ENCODE measurements around the gene DCUN1D3.

Gene DCUN1D3

DNA sequence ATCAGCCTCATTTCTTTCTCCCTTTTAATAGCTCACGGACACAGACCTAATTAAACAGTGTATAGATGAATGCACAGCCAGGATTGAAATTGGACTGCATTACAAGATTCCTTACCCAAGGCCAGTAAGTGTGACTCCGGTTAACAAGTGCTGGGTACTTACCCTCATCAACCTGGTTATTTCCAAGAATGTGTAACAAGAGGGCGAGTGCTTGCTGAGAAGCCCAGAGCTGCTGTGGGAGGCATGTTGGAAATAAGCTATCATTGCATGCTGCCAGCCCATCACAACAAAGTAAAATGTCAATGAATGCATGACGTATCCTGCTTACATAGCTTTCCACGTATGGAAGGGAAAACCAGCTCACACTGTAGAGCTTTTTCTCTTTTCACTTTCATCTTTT lies 19.9 kb upstream of the DCUN1D3 start:
- DNase-seq, result no peak

DNA sequence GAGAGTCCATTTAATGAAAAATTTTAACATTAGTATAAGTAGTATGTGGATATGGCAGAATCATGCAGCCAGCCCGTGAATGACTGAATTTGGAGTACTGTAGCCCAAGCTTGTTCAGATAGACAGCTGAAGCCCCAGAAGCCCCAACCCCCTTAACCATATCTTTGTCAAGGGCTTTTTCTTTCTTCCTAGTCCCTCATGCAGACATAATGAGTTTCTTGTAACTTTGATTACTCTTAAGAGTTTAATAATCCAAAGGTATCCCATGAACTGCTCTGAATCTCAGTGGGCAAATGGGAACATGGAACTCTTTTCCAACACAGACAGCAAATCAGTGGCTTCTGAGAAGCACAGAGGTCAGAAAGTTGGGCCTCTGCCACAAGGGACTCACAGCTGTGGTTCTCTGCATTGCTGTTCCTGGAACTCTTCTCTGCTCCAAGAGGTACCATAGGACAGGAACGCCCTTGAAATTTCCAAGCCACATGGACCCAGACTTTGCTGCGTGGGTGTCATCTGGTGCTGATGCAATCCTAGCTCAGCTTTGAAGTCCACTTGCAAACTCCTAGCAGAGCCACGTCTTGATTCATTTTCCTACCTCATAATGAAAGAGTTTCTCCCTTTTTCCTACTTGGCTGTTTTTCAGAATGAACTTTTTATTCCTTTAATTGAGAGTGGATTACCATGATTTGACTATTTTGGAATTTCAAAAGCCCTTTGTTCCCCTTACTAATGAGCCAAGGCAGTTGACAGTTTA lies 18.5 kb upstream of the DCUN1D3 start:
- DNase-seq, result peak in 1 of 56 donors; percentile 14

DNA sequence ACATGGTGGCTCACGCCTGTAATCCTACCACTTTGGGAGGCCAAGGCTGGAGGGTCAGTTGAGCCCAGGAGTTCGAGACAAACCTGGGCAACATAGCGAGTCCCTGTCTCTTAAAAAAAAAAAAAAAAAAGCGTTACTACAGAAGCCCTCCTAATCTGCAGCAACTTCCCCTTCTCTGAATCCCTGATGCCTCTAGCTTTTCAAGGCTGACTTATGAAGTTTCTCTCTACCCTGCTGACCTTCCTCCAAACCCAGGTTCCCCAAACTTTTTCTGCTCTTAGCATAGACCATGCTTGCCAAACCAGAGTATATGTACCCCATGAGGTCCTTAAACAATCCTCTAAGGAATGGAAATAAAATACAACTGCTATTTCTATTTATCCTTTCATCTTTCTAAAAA lies 16.8 kb upstream of the DCUN1D3 start:
- no peak for DNase-seq

DNA sequence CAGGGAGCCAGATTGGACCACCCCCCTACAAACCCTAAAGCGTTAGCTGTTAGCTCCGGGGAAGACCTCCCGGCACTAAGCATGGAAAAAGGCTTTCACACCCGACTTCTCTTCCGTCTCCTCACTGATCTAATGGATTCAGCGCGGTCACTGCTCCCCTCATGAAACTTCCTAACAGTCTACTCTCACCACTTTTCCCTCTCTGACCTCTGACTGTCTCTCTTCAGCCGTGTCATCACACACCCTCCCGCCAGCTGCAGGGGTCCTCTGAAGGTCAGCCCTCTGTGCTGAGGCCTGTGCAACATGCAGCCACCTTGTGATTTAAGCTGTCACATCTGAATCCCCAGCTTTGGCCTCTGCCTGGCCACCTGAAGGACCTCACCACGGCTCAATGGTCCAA lies 16.1 kb upstream of the DCUN1D3 start:
- DNase-seq, result no peak

DNA sequence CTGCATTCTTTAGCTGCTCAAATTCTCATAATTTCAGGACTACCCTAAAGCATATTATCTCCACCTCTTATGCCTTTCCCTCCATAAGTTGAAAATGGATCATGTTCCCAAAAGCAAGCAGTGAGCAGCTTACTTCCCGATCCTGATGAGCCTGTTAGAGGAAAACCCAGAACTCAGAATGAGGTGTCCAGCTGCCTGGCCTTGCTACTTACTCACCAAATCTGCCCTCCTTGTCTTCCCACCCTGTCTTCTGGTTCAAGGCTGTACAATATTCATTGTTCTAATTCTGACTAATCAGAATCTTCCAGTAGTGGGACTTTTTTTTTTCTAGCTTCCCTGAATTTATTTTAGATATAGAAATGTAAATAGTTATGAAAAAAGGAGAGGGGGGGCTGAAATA lies 11.2 kb upstream of the DCUN1D3 start:
- DNase-seq, result no peak

DNA sequence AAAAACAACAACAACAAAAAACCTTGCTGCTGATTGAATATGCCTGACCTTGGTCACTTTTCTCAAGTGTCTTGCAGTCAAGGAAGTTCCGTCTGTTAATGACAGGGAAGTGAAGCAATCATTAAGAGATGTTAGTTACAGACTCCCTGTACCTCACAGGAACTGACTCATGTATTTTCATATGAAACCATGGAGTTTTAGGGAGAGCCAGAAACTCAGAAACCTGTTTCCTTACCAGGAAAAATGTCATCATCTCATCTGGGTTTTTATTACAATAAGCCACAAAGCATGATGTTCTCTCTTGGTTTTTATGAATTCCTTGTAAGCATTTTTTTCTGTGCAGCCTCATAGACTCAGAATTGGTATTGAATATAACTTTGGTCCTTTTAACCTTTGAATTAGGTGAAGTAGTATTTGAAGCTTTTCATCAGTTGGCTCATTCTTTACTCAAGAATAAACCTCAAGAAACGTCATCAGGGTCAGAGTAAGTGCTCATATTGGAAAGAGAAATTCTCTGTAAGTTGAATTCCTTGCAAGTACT lies 10.7 kb upstream of the DCUN1D3 start:
- no peak for DNase-seq

DNA sequence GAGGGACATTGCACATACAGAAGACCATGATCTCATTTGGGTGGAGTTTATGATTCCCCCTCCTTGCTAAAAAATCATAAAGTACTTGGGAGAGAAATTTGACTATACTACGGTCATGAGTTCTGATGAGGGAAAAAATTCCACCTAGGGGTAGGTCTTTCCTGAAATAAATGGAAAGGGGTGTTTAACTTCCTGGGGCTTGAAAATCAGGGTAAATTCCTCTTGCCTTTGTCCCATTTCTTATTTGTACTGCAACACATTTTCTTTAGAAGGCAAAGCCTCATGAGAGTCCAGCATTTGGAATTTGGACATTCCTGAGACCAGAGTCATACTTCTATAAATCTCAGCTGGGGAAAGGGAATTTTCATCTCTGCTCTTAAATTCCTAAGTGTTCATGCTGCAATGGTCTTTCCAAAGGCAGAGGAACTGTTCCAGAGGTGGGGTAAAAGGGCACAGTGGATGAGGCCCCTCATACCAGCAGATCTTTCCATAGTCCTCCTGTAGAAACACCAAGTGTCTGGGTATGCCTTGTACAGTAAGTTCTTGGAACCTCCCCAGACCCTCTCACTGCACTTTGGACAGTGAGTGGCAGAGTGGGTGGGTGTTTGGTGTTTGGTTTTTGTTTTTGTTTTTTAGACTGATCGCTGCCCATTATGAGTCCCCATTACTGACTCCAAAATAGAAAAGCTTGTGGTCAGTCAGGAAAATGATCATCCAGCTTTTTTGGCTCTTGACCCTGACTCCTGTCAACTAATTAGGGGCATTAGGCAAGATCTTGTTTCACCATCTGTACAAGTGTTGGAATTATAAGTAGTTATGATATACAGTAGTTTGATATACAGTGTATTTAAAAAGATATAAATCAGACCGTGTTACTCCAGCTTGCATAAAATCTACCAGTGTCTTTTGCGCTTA lies 6.4 kb upstream of the DCUN1D3 start:
- no peak for DNase-seq

DNA sequence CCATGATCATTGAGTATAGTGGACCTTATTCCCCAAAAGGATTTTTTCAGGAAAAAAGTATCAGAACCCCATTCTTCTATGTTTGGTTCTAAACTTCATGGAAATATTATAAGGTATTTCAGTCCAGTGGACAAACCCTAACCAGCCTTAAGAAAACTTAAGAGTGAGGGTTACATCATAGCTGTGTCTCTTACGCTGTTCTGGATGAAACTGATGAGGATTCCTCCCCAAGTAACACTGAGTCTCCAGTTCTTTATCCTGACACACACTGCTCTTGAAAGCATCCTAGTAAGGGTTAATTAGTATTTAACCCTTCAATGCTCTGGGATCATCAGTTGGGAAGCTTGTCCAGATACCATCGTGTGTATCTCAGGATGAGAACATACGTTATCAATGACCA lies 5.4 kb upstream of the DCUN1D3 start:
- DNase-seq, result no peak

DNA sequence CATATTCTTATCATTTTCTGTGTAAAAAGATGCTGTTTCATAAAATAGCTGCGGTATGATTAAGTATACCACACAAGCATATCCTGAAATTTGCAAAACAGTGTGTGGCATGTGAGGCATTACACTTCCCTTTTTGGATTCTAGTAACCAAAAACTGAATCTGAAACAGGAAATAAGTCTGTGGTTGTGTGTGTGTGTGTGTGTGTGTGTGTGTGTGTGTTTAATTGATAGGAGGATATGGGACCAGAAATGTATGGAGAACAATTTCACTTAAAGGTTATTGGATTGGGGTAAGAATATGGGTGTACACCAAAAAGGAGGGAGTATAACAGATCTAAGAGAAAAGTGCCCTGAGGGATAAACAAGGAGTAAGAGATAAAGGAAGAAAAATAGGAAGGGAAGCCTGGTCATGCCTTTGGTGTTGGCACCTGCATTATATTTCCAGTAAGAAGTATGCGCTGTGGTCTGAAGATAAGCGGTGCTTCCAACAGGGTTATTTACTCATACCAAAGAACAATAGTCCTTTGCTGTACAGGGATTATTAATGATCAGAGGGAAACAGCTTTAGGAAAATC lies 4.4 kb upstream of the DCUN1D3 start:
- DNase-seq, result no peak

DNA sequence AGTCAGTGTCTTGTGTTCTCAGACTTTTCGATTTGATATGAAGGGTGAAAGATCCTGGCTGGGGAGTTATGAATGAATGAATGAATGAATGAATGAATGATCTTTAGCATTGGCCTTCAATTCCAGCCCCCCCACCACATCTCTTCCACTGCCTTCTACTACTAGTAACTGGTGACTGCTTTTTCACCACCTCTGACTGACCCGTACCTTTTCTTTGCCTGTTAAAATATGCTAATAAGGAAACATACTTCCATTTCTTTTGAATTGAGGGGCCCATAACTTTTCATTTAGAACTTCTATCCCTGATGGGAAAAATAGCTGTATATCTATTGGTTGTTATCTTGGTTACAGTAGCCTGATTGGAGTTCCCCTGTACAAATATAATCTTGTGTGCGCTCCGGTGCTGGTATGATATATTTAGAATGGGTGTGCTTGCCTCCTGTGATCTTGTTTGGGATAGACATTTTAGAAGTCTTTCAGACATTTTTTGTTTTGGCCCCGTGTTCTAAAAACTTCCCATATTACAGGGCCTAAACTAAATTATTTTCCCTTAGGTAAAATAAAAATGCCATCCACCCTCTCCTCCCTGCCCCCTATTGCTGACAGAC lies 3.8 kb upstream of the DCUN1D3 start:
- DNase-seq, result no peak

DNA sequence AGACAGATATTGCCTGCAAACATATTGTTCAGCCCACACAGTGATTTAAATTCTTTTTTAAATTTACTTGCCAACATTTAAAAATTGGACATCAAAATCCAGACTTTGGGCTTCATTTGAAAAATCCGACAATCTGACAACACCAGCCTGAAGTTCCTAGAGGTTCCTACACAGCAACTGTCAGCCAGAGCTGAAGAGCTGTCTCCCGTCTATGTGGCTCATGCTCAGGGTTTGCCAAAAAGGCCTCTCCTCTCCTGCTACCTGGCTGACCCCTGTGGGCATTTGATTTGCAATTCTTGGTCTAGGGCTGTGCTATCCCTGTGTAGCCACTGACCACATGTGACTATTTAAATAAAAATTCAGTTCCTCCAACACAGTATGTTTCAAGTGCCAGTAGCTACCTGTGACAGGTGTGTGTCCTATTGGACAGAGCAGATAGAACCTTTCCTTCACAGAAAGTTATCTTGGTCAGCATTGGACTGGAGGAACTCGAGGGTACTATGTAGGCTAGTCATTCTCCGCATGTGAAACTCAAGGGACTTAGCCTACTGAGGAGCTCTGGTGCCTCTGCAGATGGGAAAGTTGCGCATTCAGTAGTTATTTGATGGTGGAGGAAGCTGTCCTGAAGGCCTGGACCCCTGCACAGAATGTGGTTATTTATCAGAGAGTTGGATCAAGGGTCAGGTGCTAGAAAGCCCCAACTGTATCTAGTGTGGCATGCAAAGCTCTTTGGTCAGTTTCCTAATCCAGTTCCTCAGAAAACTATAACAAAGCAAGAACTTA lies 3.1 kb upstream of the DCUN1D3 start:
- no peak for DNase-seq

DNA sequence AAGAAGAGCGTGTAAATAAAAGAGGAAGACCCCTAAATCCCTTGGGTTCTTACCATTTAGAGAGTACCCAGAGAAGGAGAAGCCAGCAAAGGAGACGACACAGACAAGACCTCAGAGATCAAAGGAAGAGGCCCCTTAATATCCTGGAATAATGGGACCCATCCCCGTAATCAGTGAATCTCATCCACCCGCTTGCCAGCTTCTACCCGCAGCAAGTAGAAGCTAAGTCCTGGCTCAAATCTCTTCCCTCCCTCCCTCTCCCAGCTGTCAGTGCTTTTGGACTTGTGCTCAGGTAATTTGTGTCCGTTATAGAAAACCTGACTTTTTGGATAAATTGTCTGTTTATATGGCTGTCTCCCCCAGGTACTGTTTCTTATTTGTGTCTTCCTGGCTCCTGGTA lies 2.3 kb upstream of the DCUN1D3 start:
- DNase-seq, result no peak

DNA sequence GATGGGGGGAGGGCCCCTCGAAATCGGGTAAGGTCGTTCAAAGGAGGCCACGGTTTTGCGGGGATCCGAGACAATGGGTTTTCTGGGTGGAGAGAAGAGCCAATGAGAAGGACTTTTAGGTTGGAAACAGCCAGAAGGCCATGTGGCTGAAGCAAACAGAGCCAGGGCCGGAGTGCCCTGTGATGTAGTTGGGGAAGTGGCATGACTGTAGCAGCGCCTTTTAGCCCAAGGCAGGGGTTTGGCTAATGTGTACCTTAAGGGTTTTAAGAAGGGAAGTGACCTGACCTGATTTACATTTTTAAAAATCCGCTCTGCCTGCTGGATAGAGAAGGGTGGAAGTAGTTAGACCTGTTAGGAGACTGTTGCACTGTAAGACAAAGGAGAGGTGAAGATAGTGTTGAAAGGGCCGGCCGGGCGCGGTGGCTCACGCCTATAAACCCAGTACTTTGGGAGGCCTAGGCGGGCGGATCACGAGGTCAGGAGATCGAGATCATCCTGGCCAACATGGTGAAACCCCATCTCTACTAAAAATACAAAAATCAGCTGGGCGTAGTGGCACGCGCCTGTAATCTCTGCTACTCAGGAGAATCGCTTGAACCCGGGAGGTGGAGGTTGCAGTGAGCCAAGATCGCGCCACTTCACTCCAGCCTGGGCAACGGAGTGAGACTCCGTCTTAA lies 1.4 kb upstream of the DCUN1D3 start:
- DNase-seq, result peak in 41 of 56 donors; percentile 7 to 55 (median 36)

DNA sequence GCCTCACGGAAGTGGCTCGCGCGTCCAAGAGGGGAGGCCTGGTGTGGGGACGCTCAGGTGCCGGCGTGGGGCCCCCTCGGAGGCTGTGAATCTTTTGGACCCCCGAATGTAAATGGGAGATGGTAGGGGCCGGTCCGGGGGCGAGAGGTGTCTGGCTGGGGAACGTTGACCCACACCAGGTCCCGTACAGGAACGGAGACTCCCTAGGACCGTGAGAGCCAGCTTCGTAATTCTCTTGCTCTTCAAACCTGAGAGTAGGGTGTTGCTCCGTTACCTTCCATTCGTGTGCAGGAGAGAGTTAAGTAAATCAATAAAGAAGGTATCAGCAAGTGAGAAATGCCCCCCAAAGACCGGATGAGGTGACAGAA lies 894 bp upstream of the DCUN1D3 start:
- DNase-seq, result peak in 1 of 56 donors; percentile 58

DNA sequence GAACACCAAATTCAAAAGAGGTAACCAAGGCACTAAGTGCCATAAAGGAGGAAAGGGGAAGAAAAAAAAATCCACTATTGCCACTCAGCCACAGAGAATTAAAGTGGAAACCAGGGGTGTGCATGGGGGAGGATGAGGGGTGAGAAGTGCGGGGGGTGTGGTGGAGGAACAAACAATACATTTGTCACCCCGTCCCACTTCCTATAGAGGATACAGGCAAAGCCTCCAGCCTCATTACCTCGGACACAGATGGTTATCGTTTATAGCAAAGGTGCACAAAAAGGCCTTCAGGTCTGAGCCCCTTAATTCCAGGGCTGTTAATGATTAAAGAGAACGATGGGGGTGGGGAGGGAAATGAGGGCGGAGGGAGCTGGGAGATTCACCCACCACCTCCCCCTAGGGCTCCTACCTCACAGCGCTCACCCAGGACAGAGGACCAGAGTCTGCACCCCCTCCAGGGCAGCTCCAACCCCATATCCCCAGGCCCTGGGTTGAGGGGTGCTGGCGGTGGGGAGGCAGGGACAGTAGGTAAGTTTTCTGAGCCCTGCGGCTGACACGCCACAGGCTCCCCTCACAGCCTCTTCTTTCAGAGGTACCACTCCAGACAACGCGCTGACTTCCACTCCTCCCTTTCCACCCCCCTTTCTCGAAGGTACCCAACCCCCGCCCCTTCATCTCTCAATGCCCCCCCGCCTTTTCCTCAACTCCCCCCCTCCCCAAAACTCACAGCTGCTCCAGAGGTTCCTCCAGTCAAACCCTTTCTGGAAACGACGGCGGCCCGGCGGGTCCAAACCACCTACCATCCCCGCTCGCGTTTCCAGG lies 470 bp downstream of the DCUN1D3 start:
- peak in 15 of 56 donors; percentile 22 to 75 (median 56) for DNase-seq

DNA sequence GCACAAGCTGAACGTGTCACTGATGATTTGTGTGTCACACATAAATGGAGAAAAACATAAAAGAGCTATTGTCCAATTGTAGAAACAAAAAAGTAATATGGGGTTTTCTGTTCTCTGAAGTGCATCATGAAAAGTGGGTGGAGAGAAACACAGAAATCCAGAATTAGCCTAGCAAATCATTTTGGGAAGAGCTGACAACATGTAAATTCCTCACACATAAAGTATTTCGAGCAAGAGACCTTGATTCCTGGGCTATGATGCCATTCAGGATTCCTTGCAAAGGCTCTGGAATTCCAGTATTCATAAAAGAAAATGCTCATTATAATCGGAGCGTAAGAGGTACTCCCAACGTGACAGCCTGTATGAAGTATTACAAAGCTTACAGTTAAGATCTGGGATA lies 1.1 kb downstream of the DCUN1D3 start:
- no peak for DNase-seq

DNA sequence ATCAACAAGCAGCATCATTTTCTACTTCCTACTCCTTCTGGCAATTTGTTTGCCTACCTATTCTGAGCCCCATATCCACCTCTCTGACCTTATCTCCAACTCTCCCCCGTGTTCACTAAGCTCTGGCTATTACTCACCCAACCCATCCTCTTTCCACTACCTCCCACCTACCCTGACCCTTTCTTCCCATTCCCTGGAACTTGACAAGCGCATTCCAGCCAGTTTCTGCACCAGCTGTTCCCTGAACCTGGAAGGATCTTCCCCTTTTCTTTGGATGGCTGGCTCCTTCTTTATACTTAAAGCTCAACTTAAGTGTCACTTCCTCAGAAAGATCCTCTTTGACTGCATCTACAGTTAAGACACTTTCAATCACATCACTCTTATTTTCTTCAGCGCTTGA lies 2.2 kb downstream of the DCUN1D3 start:
- no peak for DNase-seq

DNA sequence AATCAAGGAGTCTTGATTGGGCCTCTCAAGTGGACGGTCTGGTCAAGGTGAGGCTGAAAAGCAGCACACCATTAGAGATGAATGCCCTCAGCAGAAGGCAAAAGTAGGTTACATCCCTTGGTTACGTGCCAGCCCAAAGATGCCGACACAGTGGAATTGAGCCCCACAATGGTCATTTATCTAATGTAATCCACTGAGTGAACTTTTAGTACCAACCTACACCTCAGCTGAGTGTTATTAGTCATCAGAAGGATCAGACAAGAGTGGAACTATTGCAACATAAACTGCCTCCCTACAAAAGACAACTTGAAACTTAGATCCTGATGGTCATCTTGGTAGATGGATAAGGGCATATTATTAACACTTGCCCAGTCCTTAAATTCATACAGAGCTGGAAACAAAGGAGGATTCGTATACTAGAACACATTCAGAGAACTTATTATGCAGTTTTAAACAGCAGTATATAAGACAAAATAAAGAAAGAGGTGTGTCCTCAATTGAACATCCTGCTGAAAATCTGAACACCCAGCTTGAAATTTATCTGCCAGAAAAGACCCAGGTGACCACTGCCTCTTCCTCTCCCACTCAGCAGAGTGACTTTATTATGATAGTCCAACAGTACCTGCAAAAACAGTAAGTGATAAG lies 2.8 kb downstream of the DCUN1D3 start:
- peak in 2 of 56 donors; percentile 6 to 10 for DNase-seq

DNA sequence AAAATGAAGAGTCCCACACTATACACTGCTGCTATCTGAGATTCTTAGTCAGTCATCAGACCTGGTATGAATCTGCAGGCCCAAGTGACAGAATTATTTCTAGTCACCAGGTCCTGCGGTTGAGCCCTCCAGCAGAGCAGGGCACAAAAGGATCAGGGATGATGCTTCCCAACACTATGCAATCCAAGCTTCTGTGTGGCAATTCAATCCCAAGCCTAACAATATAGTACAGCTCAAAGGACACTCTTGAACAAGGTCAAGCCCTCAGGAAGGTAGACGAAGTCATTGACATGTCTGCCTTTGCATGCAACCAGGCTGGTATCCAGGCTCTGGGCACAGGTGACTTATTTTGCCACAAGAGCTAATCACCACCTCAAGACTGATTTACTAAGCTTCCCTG lies 5.8 kb downstream of the DCUN1D3 start:
- no peak for DNase-seq

Measured in nucleus accumbens (tissue), 56 donors.